ENCODE results near the gene GNLY.

- TF ChIP-seq CTCF (conservative IDR thresholded peaks at IDR 0.05; ENCODE audit: low read depth, low read length), result no peak
- TF ChIP-seq POLR2A (IDR thresholded peaks at IDR 0.05; ENCODE audit: low read depth, low read length), result no peak
- TF ChIP-seq CEBPB (IDR thresholded peaks at IDR 0.05; ENCODE audit: low read depth, low read length), result no peak
- no peak for TF ChIP-seq RFX5 (IDR thresholded peaks at IDR 0.05; ENCODE audit: low read depth, low read length)
- no peak for TF ChIP-seq RAD21 (IDR thresholded peaks at IDR 0.05; ENCODE audit: low read length)
- TF ChIP-seq MAFK (IDR thresholded peaks at IDR 0.05; ENCODE audit: low read depth, low read length), result no peak
- no peak for TF ChIP-seq MXI1 (IDR thresholded peaks at IDR 0.05; ENCODE audit: borderline replicate concordance, low read depth, low read length)
- no peak for TF ChIP-seq CHD1 (IDR thresholded peaks at IDR 0.05; ENCODE audit: low read depth, low read length)
- TF ChIP-seq RCOR1 (IDR thresholded peaks at IDR 0.05; ENCODE audit: insufficient replicate concordance, low read length), result no peak
- no peak for TF ChIP-seq NFE2L2 (IDR thresholded peaks at IDR 0.05; ENCODE audit: low read depth, low read length)
- TF ChIP-seq SMC3 (IDR thresholded peaks at IDR 0.05; ENCODE audit: low read depth, low read length), result no peak
- TF ChIP-seq, protein P1, sequence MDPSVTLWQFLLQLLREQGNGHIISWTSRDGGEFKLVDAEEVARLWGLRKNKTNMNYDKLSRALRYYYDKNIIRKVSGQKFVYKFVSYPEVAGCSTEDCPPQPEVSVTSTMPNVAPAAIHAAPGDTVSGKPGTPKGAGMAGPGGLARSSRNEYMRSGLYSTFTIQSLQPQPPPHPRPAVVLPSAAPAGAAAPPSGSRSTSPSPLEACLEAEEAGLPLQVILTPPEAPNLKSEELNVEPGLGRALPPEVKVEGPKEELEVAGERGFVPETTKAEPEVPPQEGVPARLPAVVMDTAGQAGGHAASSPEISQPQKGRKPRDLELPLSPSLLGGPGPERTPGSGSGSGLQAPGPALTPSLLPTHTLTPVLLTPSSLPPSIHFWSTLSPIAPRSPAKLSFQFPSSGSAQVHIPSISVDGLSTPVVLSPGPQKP (IDR thresholded peaks at IDR 0.05; ENCODE audit: borderline replicate concordance, low read depth, low read length), result no peak
Observed at GRCh38 chr2:85681776-85682175, 12.4 kb upstream of the GNLY start.

All from IMR-90 (cell line).